GM12874 (cell line): ENCODE measurements around the gene CDC42BPA.

Experiments used
- TF ChIP-seq, protein P1 (sequence below): IDR thresholded peaks from 2 replicates; pipeline ENCODE4 v1.5.1; 2011; ENCODE audit warnings: low read depth, mild to moderate bottlenecking, control low read depth, low read length, moderate library complexity; ENCODE audit not compliant: insufficient read depth

Gene CDC42BPA

DNA sequence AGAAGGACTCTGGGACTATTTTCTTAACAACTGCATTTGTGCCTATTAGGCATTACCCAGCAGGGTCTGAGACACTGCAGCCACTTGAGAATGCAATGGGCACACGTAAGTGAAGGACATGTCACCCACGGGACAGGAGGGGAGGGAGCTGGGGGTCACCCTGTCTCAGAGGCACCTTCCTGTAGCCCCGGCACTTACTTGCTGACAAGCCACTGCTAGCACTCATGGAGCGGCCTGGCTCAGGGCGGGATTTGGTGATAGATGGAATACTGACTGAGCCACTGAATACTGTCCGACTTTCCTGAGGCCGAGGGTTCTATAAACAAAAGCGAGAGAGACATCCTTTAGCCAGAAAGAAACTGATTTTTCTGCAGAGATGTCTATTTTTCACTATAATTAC lies 313.5 kb downstream of the CDC42BPA start:
- TF ChIP-seq, protein P1, sequence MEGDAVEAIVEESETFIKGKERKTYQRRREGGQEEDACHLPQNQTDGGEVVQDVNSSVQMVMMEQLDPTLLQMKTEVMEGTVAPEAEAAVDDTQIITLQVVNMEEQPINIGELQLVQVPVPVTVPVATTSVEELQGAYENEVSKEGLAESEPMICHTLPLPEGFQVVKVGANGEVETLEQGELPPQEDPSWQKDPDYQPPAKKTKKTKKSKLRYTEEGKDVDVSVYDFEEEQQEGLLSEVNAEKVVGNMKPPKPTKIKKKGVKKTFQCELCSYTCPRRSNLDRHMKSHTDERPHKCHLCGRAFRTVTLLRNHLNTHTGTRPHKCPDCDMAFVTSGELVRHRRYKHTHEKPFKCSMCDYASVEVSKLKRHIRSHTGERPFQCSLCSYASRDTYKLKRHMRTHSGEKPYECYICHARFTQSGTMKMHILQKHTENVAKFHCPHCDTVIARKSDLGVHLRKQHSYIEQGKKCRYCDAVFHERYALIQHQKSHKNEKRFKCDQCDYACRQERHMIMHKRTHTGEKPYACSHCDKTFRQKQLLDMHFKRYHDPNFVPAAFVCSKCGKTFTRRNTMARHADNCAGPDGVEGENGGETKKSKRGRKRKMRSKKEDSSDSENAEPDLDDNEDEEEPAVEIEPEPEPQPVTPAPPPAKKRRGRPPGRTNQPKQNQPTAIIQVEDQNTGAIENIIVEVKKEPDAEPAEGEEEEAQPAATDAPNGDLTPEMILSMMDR, result no peak

DNA sequence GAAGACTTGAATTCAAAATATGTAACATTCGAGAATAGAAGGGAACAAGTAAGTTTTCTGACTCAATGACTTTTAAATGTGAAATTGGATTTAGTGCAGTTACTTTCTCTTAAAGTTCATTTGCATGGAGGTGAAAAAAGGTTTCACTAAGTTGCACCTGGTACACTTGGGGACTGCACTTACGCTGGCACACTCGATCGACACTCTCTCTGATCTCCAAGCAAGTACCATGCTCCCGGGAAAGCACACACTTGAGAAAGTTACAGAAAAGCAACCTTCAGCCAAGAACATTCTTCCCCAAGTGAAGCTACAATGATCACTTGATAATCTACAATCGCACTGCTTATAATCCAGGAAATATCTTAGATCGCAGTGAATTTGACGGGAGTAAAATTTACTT lies 315.1 kb downstream of the CDC42BPA start:
- TF ChIP-seq, protein P1, result no peak

DNA sequence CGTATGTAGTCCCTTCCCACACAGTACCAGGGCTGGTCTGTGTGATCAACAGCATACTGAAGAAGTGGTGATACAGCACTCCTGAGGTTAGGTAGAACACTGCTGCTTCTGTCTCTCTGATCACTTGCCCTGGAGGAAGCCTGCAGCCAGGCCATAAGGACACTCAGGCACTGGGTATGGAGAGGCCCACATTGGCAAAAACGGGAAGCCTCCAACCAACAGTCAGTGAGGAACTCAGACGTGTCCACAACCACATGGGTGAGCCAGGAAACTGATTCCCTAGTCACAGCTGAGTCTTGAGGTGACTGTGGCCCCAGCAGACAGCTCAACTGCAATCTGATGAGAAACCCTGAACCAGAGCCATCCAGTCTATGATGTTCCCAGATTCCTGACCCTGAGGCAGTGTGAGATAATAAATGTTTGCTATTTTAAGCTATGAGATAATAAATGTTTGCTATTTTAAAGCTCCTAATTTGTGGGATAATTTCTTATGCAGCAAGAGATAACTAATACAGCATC lies 315.7 kb downstream of the CDC42BPA start:
- TF ChIP-seq, protein P1, result no peak

DNA sequence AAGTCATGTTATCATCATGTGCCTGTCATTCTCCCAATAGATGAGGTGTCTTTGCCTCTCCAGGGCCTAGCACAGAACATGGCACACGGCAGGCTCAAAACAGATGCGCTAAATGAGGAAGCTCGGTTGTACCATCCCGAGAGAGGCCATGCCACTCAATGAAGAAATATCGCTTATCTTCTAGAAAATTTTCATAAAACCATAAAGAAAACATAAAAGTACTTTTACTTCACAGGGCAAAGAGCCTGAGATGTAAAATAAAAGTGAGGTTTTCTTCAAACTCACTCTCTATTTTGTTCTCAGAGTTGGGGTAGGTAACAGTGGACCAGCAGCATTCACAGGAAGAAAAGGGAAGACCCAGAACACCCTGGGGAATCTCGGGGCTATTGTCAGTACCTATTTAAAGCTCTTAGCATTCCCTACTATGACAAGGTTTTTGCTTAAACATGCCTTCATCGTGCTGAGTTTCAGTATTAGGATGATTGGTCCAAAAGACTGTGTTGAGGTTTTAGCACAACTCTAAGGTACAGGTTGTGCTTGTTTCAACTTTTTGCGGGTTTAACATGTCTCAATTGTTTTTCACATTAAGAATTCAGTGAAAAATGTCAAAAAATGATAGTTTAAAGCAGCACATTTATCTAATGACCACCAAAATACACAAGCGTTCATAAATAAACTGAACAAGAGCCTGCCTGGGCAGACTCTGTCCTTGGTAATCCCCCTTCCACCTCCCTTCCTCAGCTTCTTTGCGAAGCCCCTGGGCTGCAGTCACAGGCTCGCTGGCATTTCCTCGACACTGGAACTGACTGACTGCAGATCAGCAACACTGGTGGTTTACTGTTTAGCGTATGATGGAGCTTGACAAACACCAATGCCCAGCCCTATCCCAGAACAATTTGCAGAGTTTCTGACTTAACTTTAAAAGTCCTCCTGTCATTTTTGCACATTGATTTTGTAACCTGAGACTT lies 322.6 kb downstream of the CDC42BPA start:
- TF ChIP-seq, protein P1, result no peak

DNA sequence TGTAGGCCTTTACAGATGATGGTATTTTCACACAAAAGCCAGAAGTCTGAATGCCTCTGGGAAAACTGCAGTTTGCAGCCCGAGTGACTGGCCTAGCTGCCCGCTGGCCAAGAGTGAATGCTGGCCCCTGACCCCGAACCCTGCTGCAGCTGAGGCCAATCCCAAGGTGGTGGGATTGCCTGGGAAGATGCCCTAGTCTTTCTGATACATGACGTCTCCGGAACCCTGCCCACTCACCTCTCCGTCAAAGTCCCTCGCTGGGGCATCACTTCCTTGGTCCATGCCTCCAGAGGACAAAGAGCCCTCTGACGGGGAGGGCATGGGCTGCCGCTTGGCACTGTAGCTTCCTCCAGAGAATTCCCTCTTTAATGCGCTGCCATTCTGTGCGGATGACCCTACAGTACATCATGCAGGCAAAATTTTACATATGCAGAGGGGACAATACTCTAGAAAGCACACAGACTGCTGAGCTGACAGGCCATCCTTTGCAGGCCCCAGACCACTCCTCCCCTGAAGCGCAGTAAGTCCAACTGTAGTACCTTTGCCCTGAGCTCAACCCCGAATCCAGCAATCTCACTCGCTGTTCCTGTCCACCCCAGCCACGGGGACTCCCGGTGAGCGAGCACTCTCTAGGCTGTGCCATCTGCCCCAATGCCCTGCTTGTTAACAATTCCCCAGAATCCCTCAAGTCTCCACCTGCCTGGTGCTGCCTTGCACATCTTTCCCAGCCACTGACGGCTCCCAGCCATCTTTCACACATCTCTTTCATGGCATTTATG lies 323.5 kb downstream of the CDC42BPA start:
- TF ChIP-seq, protein P1, result no peak

DNA sequence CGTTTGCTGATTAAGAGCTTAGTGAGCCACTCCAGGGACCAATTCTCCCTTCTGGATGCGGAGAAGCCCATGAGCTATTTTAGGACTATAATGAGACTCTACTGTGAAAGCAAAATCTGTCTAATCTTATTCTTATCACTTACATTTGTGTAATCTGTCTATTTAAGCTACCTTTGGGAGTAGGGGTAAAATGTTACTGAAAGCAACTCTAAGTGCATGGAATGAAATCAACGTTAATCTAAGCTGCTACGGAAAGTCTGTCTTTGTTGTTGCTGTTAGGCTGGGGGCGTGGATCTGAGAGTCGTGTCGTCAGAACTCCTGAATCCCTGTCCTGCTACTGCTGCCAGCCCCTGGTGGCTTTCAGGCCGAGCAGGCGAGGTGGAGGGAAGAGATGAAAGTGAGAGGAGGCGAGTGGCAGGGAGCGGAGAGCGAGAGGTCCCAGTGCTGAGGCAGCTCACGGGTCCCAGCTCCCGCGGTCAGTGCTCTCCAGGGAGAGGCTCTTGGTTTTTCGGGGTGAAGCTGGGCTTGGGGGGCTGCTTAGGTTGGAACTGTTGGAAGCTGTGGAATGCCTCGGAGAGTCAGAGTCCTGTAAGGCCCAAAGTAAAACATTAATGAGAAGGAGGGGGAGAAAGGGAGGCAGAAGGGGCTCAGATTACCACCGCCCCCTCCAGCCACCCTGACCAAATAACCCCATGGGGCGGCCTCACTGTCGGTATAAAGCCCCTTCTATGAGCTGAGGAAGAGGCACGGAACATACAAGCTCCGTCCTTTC lies 324.3 kb downstream of the CDC42BPA start:
- TF ChIP-seq, protein P1, result no peak
